GM19035 (cell line): Measurements from ENCODE around the gene PLPP4.

Experiments
- ATAC-seq: cut with Tn5 transposase; IDR thresholded peaks from one replicate; pipeline ENCODE4 v1.9.1; 2021; ENCODE audit not compliant: unreplicated experiment

The PLPP4 gene

DNA sequence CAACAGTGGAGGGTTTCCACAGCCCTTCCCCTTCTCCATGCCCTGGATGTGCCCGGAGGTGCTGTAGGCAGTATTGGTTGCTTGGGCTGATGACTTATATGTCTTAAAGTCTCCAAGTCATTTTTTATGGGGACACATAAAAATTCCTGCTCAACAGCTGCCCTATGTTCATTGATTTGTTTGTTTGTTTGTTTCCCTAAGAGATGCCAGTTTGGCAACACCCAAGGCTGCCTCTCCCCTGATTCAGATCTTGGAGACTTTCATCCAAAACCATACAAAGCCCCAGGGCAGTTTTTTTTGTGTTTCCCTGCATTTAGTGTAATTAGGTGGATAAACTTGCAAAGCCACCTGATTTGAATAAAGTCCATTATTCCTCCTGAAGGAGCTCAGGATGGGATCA lies 115.3 kb downstream of the PLPP4 start:
- no peak for ATAC-seq

DNA sequence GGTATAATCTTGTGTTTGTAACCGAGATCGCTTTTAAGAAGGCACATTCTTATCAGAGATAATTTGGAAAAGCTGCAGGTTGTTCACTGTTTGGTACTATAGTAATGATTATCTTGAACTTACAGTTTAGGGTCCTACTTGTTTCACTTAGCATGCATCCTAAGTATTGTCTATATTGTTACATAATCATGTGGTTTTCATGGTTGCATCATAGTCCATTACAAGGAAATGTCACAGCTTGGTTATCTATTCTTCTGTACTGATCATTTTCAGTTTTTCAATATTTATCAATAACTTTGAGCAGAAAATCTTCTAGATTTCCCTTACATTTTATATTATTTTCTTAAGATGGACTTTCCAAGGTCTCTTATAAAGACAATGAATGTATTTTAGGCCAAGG lies 116.3 kb downstream of the PLPP4 start:
- ATAC-seq: no peak

DNA sequence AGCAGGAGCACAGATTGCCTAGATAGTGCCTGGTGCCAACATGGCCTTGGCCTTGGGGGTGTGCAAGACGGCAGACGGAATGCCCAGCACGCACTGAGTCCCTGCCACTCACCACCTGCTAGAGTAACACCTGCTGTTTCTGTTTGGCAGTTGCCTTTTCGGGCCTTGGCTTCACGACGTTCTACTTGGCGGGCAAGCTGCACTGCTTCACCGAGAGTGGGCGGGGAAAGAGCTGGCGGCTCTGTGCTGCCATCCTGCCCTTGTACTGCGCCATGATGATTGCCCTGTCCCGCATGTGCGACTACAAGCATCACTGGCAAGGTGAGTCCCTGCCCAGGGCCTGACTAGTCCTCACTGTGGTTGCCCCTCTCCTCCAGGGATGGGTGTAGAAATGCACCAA lies 118.0 kb downstream of the PLPP4 start:
- ATAC-seq: no peak

DNA sequence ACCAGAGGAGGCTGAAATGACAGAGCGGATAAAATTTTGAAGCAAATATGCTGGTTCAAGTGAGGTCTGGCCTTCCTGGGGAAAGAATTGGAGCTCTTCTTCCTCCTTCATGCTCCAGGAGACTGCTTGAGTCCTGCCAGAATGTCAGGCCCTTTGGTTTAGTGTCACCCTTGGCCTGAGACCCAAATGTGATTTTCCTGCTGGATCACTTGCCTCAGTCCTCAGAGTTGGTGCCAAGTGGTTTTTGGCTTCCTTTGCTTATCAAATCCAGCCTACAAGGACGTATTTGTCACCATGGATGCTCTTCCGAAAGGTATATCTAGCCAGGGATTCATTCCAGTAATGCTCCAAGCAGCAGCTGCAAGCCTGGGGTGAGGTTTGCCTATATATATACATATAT lies 118.4 kb downstream of the PLPP4 start:
- no peak for ATAC-seq

DNA sequence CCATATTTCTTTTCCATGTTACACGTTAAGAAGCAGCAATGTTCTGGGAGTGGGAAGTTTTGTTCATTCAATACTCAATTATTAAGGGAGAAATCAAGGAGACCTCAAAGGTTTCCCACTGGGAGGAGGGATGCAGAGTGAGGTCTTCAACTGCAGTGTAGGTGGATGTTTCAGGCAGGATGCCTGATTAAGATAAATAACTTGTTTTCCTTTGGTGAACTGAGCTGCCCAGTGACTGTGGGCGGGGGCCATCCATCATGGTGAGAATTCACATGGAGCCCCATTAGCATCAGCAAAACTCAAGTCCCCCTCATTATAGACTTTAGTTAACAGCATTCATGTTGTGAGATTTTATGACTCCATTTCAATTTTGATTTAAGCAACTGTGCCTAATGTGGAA lies 121.1 kb downstream of the PLPP4 start:
- ATAC-seq: no peak

DNA sequence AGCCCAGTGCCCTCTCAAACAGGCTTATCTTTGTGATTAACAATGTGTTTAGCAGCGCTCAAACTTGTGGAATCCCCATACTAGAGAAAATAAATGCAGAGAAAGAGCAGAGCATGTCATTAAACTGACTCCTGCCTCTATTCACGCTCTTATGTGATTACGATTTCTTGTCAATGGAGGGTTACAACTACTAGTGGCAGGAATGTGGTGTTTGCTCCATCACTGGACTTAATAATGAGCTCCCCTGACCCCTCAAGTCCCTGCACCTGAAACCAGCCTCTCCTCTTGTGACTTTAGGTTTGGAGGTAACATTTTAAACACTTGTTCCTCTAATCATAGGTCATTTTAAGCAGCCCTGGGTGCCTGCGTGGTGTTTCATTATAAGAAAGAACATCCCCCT lies 121.9 kb downstream of the PLPP4 start:
- no peak for ATAC-seq

DNA sequence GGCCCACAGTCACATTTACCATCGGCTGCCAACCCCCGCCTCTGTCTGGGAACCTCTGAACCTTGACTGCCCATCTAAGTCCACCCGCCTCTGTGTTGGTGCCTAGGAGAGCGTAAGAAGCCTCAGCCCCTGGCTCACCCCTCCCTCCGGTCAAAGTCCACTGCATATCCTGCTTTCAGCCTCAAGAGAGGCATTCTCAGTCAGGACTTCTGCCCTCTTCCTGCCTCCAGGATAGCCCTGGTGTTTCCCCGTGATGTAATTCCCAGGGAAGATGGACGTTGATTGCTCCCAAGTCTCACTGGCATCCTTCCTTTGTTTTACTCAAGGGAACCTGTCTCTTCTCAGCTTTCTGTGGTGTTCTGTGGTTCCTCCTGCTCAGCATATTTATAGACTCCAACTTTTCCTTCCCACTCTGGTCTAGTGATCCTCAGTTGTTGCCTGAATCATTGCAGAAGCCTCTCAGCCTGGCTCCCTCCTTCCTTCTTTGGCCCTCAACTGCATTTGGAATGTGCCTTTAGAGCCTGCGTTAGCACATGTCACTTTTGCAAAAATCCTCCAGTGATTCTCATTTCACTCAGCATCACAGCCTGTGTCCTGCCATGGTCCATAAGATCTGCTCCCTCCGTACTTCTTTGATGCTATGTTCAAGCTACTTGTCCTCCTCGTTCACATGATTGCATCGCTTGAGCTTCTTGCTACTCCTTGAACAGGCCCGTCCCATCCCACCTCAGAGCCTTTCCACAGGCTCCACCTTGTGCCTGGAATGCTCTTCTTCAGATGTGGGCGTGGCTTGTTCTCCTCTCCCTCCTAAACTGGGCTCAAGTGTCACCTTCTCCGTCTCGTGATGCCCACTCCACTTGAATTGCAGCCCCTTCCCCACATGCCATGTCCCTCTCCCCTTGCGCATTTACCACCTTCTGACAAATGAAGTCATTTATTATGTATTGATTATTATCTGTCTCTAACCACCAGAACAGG lies 124.2 kb downstream of the PLPP4 start:
- ATAC-seq: no peak

DNA sequence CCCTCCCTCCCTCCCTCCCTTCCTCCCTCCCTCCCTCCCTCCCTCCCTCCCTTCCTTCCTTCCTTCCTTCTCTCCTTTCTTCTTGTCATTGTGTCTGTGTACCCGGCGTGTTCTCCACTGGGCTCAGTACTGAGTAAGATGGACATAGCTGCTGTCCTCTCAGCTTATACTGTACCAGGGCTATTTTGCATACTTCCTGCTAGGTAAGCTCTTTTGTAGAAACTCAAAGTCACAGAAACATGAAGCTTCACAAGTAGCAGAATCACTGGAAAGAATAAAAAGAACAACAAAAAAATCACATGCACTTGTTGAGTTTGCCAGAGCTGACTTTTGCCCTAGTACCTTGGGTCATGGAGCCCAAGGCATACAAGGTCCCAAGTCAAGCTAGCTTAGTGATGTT lies 125.7 kb downstream of the PLPP4 start:
- ATAC-seq: no peak

DNA sequence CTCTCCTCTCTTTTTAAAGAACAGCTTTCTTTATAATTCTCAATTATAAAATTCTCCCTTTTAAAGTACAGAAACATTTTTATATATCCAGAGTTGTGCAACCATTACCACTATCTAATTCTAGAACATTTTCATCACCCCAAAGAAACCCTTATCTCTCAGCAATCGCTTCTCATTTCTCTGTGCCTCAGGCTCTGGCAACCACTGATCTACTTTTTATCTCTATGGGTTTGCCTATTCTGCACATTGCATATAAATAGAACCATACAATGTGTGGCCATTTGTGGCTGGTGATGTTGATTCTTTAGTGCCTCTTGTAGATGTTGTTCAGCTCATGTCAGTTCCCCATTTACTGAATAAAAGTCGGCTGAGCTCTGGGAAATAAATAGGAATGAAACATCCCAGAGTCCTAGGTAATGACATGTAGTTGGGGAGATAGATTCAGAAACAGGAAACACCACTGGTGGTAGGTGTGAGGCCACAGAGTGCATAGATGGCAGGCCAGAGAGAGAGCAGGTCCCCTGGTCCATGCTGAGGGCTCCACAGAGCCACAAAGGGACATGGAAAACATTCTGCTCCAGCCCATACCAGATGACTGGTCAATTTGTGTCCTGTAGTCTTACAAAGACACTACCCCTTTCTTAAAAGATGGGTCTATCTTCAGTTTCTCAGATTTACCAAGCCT lies 126.5 kb downstream of the PLPP4 start:
- no peak for ATAC-seq

DNA sequence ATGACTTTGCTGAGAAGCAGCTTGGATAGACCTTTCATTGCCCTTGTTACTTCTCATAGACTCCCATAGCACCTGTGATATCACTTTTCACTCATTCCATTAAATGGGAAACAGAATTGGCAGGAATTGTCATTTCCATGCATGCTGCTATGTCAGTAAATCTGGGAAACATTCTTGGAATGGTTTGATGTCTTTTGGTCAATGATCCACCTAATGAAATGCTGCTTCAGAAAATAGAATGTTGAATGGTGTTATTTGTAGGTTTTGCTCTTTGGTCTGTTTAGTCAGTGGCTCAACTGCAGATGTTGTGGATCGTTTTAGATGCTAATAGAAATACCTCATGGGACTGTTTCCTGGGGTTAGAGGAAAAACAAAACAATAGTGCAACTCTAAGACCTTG lies 127.8 kb downstream of the PLPP4 start:
- no peak for ATAC-seq

DNA sequence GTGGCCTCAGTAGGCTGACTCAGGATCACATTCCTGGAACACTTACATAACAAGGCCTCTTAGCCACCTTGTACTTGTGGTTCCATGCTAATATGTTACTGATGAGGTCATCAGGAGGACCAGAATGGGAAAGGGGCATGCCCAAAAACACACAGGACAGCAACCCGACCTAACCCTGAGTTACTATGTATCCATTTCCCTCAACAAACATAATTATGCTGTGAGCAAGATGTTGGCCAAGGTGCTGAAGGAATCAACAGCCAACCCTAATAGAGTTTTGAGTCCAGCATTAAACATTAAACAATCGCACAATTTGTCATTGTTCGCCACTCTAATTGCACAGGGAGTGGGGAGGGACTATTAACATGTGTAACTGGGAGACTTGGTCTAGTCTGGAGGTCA lies 129.4 kb downstream of the PLPP4 start:
- ATAC-seq: no peak

DNA sequence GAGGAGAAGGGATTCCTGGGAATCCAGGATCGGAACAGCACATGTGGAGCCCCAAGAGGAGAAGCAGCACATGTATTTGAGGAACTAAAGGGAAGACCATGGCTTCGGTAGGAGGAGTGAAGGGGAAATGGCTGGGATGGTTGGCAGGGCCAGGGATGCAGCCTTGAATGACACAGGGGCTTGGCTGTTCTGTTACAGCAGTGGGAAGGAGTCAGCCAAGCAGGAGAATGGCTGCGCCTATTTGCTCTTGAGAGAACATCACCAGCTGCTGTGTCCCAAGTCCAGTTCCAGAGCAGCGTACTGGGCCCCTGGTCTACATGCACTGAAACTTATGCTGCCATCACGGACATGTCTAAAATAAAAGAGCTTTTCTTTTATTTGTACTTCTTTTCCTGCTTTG lies 130.0 kb downstream of the PLPP4 start:
- no peak for ATAC-seq

DNA sequence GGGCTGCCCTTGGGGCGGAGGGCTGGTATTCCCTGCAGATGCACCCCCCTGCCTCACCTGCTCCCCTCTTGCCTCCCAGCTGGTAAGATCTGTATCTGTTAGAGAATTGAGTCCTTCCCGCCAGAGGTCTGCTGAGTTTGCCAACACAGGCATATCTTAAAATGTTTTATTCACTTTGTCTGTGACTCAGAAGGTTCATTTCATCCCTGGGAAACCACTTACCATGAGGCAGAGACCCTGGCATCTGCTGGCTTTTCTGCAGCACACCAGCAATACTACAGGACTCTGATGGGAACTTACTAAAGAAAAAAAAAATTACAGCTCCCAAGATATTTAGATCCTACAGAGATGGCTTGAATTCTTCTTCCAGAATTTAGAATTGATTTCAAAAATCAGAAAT lies 131.3 kb downstream of the PLPP4 start:
- ATAC-seq: no peak

DNA sequence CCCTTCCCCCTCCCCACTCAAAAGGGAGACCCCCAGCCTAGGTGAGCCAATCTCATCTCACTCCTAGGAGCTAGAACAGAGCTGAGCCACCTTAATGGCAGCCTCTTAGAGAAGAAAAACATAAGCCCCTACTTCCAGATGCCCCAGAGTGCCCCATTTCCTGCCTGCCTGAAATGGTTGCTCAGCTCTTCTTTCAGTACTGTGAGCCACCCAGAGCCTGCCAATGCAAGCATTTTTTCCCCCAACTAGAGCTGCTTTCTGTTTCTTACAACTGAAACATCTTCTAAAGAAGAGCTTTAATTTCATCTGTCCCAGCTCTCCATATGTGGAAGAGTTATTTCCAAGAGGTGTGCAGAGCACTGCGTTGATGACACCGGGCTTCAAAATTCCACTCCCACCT lies 136.7 kb downstream of the PLPP4 start:
- ATAC-seq: no peak

DNA sequence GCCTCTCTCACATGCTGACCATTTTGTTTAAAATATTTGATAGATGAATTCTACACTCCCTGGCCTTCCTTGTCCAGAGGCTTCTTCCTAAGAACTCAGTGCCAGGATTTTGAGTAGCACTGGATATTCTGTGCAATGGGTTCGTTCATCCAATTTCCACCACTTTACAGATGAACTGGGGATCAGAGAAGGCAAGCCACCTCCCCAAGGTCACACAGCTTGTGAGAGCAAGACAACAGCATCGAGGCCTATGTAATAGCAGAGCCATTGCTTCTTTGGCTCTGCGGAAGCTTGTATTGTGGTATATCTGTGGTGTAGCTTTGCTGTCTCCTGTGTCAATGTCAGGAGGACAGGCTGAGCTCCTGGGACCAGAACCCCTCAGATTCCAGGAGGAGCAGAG lies 140.9 kb downstream of the PLPP4 start:
- ATAC-seq: no peak

DNA sequence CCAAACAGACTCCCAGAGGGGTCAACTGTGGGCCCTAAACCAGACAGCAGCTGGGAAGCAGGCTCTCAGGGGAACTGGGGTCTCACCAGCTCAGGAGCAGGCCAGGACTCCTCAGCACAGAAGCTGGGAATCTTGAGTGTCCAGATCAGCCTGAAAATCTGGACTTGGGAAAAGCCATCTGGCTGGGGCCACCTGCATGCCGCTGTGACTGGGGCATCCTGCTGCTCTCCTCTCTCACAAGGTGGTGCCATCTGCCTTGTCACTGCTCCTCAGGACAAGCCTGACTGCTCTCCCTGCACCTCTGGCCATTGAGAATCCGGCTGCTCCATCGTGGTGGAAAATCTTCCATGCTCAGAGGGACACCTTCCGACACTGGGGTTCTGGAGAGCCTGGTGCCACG lies 141.4 kb downstream of the PLPP4 start:
- ATAC-seq: no peak

DNA sequence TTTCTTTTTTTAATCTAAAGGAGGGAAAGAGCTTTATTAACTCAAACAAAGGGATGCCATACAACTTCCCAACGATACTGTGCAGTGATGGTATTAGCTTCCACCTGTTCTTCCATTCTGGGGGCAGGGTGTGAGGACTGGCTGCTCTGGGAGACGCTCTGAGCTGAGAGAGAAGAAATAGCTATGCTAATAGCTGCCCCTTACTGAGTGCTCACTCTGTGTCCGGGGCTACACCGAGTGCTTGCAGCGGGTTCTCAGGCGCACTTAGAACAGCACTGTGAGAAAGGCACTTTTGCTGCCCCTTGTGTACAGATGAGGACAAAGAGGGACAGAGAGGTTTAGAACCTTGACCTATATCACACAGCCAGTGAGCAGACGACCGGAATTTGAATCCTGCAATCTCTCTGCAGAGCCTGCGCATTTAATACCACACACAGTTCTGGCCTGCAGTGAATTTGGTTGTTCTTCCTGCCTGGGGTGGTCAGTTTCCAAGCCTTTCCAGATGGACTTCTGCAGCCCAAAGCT lies 142.2 kb downstream of the PLPP4 start:
- ATAC-seq: no peak

DNA sequence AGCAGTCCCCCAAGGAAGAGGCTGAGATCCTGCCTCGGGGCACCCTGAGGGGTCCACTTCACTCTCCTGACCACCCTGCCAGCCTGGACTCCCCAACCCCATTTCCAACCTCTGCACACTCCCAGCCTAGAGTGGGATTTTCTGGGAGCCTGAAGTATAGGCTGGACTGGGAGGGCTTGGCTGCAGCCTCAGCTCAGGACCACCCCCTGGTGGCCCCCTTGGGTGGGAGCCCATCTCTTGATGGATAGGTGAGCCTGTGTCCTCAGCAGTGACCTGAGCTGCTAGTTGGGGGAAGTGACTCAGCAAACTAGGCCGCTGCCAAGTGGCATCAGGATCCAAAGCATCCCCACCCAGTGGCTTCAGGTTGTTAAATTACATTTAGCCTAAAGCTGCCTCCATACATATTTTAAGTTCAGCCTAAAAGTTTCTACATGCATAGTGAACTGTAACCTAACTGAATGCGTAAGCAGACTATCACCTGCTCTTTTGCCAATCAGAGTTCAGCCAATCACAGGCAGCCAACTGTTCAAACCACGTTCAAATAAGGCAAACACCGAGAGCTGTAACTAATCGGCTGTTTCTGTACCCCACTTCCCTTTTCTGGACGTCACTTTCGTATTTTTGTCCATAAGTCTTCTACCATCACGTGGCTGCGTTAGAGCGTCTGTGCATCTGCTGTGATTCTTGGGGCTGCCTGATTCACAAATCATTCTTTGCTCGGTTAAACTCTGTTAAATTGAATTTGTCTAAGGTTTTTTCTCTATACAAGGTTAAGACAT lies 144.0 kb downstream of the PLPP4 start:
- no peak for ATAC-seq

DNA sequence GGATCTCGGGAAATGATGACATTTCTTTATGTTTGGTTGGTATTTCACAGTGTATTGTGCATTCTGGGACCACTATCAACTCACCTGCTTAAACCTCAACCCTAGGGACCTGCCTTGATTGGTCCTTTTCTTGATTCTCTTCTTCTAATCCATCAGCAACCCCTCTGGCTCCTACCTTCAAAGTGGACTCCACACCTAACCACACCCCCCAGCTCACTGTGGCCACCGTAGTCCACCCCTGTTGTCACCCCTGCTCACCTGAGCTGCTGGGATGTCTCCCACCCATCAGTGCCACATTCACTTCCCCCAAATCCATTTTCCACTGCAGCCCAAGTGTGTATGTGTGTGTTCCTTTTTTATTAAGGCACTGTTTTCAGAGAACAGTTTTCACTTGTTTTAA lies 145.0 kb downstream of the PLPP4 start:
- no peak for ATAC-seq

DNA sequence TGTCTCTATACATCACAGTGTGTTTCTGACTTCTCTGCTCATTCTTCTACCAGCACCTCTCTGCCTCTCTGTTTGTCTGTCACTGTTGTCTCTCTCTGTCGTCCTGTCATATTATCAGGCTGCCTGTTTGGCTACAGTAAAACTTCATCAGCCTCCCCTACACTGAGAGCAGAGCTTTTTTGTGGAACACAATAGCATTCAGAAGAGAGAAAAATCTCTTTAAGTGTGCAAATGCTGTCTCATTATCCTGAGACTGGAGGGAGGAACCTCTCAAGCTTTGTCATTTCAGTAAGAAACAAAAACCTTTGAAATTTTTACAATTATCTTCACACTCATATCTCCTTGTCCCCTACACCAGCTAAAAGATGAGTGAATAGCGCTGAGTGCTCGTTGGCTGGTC lies 148.4 kb downstream of the PLPP4 start:
- ATAC-seq: no peak

DNA sequence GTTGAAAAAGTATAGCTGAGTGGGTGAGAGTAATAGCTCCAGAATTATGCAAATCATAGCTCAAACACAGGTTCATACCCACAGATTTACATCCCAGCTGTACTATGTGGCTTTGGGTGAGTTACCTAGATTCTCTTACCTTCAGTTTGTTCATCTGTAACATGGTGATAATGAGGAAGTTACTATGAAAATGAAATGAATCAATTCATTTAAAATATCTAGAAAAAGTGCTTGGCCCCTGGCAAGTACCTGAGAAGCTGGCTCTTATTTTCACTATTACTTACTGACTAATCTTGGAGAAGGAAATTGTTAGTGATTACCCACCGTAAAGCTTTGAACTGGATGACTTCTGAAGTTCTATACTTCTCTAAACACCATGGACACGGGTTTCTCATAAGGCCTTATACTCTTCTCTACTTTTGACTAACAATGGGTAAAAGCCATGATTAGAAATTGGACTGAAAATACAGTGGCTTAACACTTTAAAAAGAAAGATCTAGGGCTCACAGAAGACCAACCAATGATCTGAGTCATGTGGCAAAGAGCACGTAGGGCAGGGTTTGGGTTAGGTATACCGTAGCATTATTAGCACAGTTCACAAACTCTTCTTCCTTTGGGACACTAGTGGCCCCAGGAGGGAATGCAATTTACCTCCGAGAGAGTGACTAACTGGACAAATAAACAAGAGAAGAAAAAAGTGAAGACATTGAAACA lies 149.2 kb downstream of the PLPP4 start:
- ATAC-seq: peak; percentile 70
